Muscle of leg (tissue), 11 donors: ENCODE results near the gene GABRG3. TPM values are rescaled to one million over a fixed set of nuclear protein-coding genes. Genes with fewer than 3 reads are reported as not detected.

Experiments
- DNase-seq: peaks from one replicate; pipeline ENCODE4 v3.0.0; 2013
- H3K27ac ChIP-seq: one replicate; pipeline ENCODE4 v1.5.1; 2013; ENCODE audit warnings: mild to moderate bottlenecking, low read length, control low read depth
- H3K27me3 ChIP-seq: one replicate; pipeline ENCODE4 v1.6.1; 2013; ENCODE audit warnings: low read length; ENCODE audit not compliant: control insufficient read depth, insufficient read depth
- H3K36me3 ChIP-seq: one replicate; pipeline ENCODE4 v1.6.1; 2013; ENCODE audit warnings: low read length; ENCODE audit not compliant: control insufficient read depth, insufficient read depth
- H3K4me1 ChIP-seq: one replicate; pipeline ENCODE4 v1.6.1; 2013; ENCODE audit warnings: low read length; ENCODE audit not compliant: control insufficient read depth, insufficient read depth
- H3K4me3 ChIP-seq: one replicate; pipeline ENCODE4 v1.5.1; 2013; ENCODE audit warnings: low read length, control low read depth
- H3K9me3 ChIP-seq: replicated peaks from 2 replicates; pipeline ENCODE4 v1.6.1; 2013; ENCODE audit warnings: low read depth, low read length; ENCODE audit not compliant: control insufficient read depth
- WGBS: methylation state at CpG from one replicate; pipeline ENCODE4 v1.1.5; 2013; ENCODE audit warnings: missing lambda C conversion rate; ENCODE audit not compliant: insufficient coverage; 5-methylcytosine and 5-hydroxymethylcytosine counted together
- polyA plus RNA-seq, 8 donors: library from polyadenylated mRNA; unstranded; fragments of 120-200 nt; gene quantifications; one replicate each; pipeline versions ENCODE4 v1.2.1 to v1.2.3, GENCODE V29; 2013; ENCODE audit warnings: inconsistent platforms in 1 of 8, low replicate concordance in 1 of 8; ENCODE audit not compliant: insufficient read length in 8 of 8, insufficient read depth in 1 of 8
- total RNA-seq: library from RNA; stranded (reverse); fragments of 120-200 nt; gene quantifications from one replicate; pipeline ENCODE4 v1.2.4, GENCODE V29; 2013

Gene GABRG3
- total and polyA plus RNA-seq, 9 donors, result 0.11 to 0.69 (median 0.34) TPM; not detected in 1

GRCh38 chr15:27089233-27089586, 118.2 kb downstream of the GABRG3 start:
- Histone ChIP-seq H3K4me3 (no peak overlapping the region), H3K9me3 (peaks cover 6% of the 10 kb centered on the region), H3K27me3 (no peaks in the 10 kb centered on the region), H3K27ac (no peak overlapping the region), H3K36me3 (no peaks in the 10 kb centered on the region), H3K4me1 (peaks cover 17% of the 10 kb centered on the region)
- WGBS, result 95% methylated on average over 8 of the region's 8 CpGs
- no peak for DNase-seq

DNA sequence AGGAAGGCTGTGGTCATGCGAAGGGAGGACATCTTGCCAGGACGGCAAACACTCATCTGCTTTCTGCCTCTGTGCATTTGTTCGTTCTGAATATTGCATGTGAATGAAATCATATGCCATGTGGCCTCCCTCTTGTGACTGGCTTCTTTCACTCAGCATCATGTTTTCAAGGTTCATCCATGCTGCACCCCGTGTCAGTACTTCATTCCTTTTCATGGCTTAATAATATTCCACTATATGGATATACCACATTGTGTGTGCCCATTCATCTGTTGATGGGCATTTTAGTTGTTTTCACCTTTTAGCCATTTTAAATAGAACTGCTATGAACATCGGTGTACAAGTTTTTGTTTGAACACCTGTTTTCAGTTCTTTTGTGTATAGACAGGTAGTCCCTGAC, 118.7 kb downstream of the GABRG3 start:
- DNase-seq, result no peak
- Histone ChIP-seq H3K4me3 (no peak overlapping the region), H3K4me1 (peaks cover 20% of the 10 kb centered on the region), H3K9me3 (peaks cover 6% of the 10 kb centered on the region), H3K27me3 (no peaks in the 10 kb centered on the region), H3K27ac (no peak overlapping the region), H3K36me3 (no peaks in the 10 kb centered on the region)
- 95% methylated on average over 3 of the region's 5 CpGs for WGBS

DNA sequence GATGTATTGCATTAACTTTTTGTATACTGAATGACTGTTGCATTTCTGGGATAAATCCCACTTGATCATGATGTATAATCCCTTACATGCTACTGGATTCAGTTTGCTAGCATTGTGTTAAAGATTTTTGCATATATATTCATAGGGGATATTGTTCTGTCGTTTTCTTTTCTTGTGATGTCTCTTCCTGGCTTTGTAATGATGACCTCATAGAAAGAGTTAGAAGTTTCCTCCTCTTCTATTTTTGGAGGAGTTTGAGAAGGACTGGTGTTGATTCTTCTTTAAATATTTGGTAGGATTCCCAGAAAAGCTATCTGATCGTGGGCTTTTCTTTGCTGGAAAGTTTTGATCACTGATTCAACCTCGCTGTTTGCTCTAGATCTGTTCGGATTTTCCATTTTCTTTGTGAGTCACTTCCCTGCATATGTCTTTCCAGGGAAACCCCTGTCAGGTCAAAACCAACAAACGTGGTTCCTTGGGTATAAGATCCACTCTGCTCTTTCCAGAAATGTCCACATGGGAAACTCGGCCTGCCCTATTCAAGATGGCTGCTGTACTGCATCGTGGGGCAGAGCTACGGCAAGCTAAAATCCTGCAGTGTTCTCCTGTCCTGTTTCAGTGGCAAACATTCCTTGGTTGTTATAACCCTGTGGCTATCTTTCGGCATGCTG, 120.4 kb downstream of the GABRG3 start:
- peak overlapping the region; percentile 20 for H3K27ac ChIP-seq
- H3K36me3 ChIP-seq, result no peaks in the 10 kb centered on the region
- H3K4me3 ChIP-seq, result no peak overlapping the region
- H3K9me3 ChIP-seq, result peaks cover 6% of the 10 kb centered on the region
- peak; percentile 67 for DNase-seq
- 66% methylated on average over 6 of the region's 9 CpGs for WGBS
- H3K27me3 ChIP-seq, result peaks cover 2% of the 10 kb centered on the region
- H3K4me1 ChIP-seq, result peaks cover 33% of the 10 kb centered on the region

GRCh38 chr15:27092390-27092789, 121.4 kb downstream of the GABRG3 start:
- Histone ChIP-seq H3K27ac (no peak overlapping the region), H3K27me3 (peaks cover 2% of the 10 kb centered on the region), H3K36me3 (no peaks in the 10 kb centered on the region), H3K4me1 (peaks cover 30% of the 10 kb centered on the region), H3K4me3 (no peak overlapping the region), H3K9me3 (peaks cover 6% of the 10 kb centered on the region)
- DNase-seq, result no peak
- WGBS, result 83% methylated on average over 8 of the region's 10 CpGs

- Histone ChIP-seq H3K36me3 (no peaks in the 10 kb centered on the region), H3K9me3 (peaks cover 6% of the 10 kb centered on the region), H3K4me3 (no peak overlapping the region), H3K27me3 (peaks cover 2% of the 10 kb centered on the region), H3K4me1 (peaks cover 30% of the 10 kb centered on the region), H3K27ac (no peak overlapping the region)
- DNase-seq, result peak; percentile 96
- no CpG with 5 or more reads among the region's 1 CpG for WGBS
Observed at GRCh38 chr15:27094235-27094634, 123.3 kb downstream of the GABRG3 start.

DNA sequence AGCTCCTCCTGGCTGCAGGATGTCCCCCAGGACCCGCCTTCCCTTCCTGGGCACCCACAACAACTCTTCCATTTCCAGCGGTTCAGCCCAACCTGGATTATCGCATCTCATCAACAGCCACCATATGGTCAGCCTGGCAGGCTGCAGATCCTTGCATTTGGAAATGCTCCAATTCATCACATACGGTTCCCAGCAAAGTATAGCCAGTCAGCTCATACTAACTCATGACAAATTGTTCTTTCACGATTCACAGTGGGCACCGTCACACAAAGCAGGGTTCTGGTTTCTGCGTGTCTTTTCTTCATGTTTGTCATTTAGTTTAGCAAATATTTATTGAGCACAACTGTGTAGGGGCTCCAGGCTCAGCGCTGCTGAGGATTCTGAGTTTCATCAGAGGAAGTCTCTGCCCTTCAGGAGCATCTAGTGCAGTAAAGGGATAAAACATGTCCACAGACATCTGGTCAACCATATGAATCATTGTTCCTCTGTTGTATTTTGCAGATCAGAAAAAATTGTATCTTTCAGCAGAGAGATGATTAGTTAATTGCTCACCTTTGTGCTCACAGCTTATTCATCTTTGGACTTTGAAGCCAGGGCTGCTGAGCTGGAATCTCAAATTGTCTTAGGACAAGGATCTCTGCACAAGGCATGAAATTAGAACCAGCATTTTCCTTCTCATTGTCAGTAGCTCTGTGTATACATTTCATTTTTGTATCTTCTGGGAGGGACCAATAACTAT, 125.1 kb downstream of the GABRG3 start:
- H3K4me3 ChIP-seq, result no peak overlapping the region
- no peak overlapping the region for H3K27ac ChIP-seq
- H3K9me3 ChIP-seq, result no peaks in the 10 kb centered on the region
- peaks cover 2% of the 10 kb centered on the region for H3K27me3 ChIP-seq
- H3K36me3 ChIP-seq, result no peaks in the 10 kb centered on the region
- DNase-seq, result peak; percentile 40
- H3K4me1 ChIP-seq, result peaks cover 30% of the 10 kb centered on the region
- 20% methylated on average over 4 of the region's 8 CpGs for WGBS

- peaks cover 26% of the 10 kb centered on the region for H3K4me1 ChIP-seq
- no peak for DNase-seq
- no peaks in the 10 kb centered on the region for H3K36me3 ChIP-seq
- WGBS, result no CpG with 5 or more reads among the region's 3 CpGs
- H3K27me3 ChIP-seq, result peaks cover 2% of the 10 kb centered on the region
- no peaks in the 10 kb centered on the region for H3K9me3 ChIP-seq
- no peak overlapping the region for H3K4me3 ChIP-seq
- no peak overlapping the region for H3K27ac ChIP-seq
Observed at GRCh38 chr15:27097506-27097905, 126.5 kb downstream of the GABRG3 start.

DNA sequence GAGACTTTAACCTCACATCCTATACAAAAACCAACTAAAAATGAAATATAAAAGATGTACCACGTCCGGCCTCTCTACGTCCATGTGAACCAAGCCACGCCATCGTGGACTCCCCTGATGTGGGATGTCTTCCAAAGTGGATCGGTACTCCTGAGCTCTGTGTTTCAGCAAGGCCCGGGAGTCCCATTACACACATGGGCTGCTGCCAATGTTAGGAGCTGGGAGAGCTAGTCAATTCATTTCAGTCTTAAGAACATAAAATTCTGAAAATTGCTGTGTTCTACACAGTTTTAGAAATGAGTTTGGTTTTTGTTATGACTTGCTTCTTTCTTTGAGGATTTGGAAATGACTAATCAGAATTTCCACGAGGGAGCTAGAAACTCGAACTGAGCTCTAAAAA, 131.0 kb downstream of the GABRG3 start:
- DNase-seq, result peak; percentile 31
- no peak overlapping the region for H3K4me3 ChIP-seq
- H3K9me3 ChIP-seq, result no peaks in the 10 kb centered on the region
- 59% methylated on average over 6 of the region's 9 CpGs for WGBS
- H3K27ac ChIP-seq, result no peak overlapping the region
- H3K36me3 ChIP-seq, result no peaks in the 10 kb centered on the region
- no peaks in the 10 kb centered on the region for H3K27me3 ChIP-seq
- no peaks in the 10 kb centered on the region for H3K4me1 ChIP-seq

GRCh38 chr15:27111323-27111722, 140.3 kb downstream of the GABRG3 start:
- no peak for DNase-seq
- H3K4me1 ChIP-seq, result no peaks in the 10 kb centered on the region
- no peaks in the 10 kb centered on the region for H3K36me3 ChIP-seq
- no peaks in the 10 kb centered on the region for H3K27me3 ChIP-seq
- 86% methylated on average over 2 of the region's 4 CpGs for whole genome bisulfite sequencing
- no peak overlapping the region for H3K4me3 ChIP-seq
- no peak overlapping the region for H3K27ac ChIP-seq
- no peaks in the 10 kb centered on the region for H3K9me3 ChIP-seq

DNA sequence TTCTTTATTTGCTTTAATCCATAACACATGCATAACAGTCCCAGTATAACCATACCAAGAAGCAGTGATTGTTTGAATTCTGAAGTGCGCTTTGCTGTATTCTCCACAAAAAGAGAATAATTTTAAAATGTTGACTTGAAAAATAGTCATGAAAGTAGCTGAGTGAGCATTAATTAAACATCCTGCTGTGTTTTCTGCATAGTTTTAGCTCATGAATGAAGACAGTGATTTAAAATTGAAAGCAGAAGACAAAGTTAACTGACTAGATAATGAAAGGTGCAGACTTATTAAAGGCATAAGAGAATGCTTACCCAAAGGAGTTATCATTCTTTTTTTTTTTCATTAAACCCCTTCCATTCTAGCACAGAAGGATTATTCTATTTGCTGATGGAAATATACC, 143.5 kb downstream of the GABRG3 start:
- H3K27ac ChIP-seq, result no peak overlapping the region
- no peaks in the 10 kb centered on the region for H3K27me3 ChIP-seq
- H3K9me3 ChIP-seq, result no peaks in the 10 kb centered on the region
- no peaks in the 10 kb centered on the region for H3K4me1 ChIP-seq
- DNase-seq, result no peak
- H3K36me3 ChIP-seq, result no peaks in the 10 kb centered on the region
- no peak overlapping the region for H3K4me3 ChIP-seq
- WGBS, result no CpG with 5 or more reads among the region's 1 CpG
